OCI-M2 (cell line): ENCODE results near the gene DYNC1LI1.
A peak's percentile ranks its signal among the peaks of the same experiment; 100 is the strongest.

ENCODE experiments used
- DNase-seq: peaks from one replicate; lab custom pipeline; 2025; ENCODE audit not compliant: unreplicated experiment; lab: John Stamatoyannopoulos, UW

The DYNC1LI1 gene

DNA sequence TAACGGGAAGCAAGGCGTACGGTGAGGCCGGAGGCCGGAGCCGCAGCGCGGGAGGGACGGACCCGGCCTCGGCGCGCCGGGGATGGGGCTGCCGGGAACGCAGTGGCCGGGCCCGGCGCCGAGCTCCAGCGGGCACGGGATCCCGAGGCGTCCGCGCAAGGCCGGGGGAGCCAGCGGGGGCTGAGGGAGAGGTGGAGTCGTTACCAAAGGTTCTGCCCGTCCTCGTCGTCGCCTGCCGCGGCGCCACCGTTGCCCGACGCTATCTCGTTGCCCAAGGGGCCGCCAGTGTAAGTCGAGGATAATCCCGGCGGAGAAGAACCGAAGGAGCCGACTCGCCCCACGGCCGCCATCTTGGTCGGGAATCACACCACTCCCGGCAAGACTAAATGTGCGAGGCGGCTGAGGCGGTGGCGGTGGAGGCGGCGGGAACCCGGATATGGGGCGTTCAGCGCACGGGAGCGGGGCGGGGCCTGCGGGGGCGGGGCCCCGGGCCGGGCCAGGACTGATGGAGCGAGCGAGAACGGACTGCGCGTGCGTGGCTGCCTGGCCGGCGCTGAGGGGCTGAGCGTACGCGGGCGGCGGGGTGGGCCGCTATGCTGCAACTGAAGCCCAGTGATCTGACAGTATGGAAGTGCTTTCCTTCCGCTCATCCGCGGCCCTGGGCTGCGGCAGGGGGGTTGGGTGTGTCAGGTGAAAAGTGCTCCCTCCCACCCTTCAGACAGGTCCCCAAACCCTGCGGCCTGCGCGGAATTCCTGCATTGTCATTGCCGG is at the start of gene DYNC1LI1:
Gene DYNC1LI1 (minus strand): TSS at position 438 of the 771 bp plus-strand sequence. CDS start 88 bp downstream, at position 350.
- DNase-seq = peak; percentile 57

DNA sequence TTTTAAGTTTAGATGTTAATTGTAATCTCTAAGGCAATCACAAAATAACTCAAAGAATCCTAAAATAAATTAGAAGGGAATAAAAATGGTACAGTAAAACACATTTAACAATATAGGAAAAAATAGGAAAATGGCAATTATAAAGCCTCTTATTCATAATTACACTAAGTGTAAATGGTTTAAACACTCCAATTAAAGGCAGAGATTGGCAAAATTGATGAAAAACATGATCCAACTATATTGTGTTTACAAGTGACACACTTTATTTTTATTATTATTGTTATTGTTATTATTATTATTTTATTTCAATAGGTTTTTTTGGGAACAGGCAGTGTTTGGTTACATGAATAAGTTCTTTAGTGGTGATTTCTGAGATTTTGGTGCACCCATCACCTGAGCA is 48.7 kb upstream of the DYNC1LI1 start:
- no peak for DNase-seq

DNA sequence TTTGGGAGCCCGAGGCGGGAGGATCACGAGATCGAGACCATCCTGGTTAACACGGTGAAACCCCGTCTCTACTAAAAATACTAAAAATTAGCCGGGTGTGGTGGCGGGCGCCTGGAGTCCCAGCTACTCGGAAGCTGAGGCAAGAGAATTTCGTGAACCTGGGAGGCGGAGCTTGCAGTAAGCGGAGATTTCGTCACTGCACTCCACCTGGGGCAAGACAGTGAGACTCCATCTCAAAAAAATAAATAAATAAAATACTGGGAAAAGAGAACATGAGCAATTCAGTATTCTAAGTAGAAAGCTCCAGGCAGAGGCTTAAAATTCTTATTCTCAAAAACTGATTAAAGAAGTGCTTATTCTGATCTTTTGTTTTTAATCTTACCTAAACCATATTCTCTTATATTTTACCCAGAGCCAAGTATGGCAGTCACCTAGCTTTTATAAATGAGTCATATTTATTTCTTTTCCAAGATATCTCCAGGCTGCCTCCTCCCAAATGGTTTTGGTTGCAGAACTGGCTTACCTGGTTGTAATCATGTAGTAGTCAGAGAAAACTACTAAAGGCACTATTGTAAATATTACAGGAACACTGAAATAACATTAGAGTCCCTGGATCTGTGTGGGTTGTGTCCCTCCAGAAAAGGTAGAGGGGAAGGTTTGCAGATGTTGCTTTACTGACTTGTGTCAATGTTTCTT is 45.8 kb upstream of the DYNC1LI1 start:
- DNase-seq = no peak

DNA sequence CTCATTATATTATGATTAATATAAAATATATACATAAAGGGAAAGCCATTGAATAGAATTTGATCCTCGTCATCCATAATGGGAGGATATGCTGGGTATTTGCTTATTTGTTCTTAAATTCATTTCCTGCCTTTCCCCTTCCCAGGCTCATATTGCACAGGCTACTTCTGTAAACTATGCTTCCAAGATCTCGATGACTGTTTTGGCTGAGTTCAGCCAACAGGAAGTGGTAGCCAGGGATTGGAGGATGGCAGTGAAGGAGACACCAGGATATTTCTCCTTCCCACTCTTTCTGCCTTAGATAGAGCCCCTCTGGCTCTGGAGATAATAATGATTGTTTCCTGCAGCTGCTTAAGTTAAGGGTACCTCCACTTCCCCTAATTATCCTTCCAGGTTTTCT is 44.3 kb upstream of the DYNC1LI1 start:
- DNase-seq = no peak

DNA sequence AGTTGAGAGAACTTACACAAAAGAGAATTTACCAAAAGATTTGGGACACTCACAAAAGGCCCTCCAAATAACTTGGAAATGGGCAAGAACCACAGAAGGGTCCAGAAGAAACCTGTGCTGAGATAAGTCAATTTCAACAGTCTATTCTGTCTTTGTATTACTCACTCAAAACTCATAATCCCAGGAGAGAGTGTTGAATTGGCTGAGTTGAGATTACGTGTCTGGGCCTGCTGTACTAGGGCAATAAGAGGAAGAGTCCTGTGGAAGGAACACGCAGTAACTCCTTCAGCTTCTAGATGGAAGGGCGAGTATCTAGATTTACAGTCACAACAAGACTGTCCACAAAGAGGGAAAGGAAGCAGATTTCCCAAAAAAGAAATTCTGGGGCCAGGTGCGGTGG is 42.5 kb upstream of the DYNC1LI1 start:
- no peak for DNase-seq

DNA sequence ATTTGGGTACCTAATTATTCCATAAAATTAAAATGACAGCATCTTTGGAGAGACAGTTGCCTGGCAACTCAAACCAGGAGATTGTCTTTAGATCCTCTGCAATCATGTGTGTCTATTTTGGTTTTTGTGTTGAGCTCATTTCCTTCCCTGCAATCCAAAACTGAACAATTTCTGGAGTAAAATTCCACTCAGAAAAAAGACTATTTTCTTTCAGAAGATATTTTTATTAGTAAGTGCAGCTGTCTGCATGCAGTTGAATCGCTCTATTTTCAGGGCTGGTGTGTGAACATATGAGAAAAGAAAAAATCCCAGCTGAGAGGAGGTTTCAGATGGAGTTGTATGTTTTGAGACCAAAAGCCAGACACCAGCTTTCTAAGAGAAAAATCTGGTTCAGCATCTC is 41.9 kb upstream of the DYNC1LI1 start:
- no peak for DNase-seq

DNA sequence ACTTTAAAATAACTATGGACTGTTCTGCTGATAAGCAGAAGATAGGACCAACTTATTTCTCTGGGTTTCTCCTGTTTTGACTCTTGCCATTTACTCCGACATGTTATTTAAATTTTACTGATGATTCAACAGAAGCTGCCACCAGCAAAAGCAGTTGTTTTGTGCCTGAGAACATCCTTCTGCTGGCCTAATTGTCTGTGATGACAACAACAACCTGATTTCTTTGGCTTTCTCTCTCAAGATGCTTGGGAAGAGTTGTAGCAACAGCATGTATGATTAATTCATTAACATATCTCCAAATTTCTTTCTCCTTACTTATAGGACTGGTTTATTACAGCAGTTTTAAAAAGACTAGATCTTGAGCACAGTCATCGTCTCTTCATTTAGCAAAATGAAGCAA is 36.9 kb upstream of the DYNC1LI1 start:
- DNase-seq = no peak

DNA sequence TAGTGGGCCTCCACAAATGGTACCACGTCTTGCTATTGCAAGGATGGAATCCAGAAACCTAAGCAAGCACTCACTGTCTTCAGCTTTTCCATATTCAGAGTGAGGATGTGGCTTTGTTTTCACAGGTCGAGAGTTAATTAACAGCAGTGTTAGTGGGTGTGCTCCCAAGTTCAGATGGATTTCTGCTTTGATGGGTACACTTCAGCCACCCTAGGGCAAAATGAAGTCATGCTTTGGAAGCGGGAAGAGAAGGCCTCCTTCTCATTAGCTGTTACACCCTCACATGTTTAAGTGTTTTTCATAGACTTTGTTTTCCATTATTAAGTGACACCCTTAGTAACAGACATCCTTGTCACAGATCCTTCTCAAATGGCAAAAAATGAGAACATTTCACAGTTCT is 36.3 kb upstream of the DYNC1LI1 start:
- no peak for DNase-seq

DNA sequence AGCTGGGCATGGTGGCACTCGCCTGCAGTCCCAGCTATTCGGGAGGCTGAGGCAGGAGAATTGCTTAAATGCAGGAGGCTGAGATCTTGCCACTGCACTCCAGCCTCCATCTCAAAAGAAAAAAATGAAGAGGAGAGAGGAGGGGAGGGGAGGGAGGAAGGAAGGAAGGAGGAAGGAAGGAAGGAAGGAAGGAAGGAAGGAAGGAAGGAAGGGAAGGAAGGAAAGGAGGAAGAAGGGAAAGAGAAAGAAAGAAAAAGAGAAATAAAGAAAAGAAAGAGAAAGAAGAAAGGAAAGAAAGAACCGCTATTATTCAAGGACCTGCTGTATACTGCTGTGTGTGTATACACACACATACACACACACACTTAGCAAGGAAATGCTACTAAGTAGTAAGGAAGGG is 35.6 kb upstream of the DYNC1LI1 start:
- DNase-seq = no peak

DNA sequence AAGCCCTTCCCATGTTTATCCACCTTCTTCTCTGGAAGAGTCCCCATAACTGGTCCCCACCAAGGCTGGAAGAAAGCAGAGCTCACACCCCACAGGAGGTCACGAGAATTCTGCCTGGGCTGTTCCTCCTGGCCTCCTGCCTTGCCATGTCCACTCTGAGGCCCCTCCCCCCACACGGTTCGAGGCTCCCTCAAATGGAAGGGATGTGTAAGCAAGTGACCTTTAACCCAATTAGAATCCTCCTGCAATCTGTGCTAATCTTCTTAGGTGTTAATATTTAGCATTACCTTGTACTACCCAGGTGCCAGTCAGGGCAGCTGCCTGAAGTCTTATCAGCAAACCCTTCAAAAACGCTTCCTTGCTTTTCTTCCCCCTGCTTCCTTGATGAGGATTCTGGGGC is 32.4 kb upstream of the DYNC1LI1 start:
- DNase-seq = no peak

DNA sequence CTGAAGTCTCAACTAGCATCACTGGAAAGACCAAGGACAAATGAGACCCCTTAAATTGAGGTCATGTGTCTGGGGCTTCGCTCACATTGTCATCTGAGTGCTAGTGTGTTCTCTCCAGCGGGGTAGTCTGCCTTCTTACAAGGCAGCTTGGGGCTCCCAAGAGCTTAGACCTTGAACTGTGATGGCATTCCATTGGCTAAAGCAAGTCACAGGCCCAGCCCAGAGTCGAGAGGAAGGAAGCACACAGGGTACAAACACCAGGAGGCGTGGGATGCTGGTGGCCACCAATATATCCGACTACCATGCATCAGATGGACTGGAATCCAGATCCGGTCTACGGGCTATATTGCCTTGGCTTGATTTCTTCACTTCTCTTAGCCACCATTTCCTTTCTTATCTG is 31.5 kb upstream of the DYNC1LI1 start:
- DNase-seq = no peak

DNA sequence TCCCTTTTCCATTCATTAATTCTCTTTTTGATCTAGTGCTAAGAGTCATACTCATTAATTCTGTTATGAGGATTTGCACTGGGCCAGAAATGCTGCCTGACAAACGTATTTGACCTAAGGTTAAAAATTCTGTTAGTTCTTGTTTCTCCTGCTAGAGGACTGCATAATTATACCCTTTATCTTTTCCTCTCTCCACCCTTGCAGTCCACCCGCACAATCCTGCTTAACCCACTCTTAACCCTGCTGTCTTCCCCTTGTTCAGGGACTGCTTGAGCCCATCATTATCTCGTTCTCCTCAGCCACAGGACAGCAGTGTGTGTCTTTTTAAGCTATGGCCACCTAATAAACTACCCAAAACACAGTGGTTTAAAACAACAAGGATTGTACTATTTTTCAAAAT is 31.1 kb upstream of the DYNC1LI1 start:
- DNase-seq = peak; percentile 14

DNA sequence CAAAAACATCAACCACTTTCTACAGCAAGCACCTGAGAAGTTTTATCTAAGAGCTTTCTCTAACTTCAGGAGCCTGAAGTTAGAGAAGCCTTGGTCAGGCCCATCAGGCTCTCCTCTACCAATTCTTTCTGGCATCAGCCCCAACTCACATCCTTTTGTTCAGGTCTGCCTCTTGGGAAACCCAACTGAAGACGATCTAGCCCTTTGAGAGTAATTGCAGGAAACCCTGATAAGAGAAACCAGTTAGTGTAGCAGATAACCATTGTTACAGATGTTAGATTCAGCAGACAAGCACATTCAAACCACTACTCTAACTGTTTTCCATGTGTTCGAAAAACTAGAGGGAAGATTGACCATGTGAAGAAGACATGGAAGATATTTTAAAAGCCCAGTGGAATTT is 27.0 kb upstream of the DYNC1LI1 start:
- DNase-seq = no peak

DNA sequence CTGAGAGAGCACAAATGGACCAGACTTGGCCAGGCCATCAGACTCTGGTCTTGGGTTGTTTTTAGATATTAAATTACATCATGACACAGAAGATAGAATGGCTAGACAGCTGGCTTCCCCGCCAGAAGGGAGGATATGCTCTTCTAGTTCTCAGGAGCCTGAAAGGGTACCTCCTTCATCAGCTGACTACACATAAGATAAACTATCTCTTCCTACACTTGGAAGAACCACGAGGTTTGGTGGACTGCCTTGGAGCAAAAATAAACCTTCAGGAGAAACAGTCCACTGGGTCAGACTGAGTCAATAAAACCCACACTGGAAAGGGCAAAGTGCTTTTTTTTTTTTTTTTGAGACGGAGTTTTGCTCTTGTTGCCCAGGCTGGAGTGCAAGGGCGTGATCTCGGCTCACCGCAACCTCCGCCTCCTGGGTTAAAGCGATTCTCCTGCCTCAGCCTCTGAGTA is 26.3 kb upstream of the DYNC1LI1 start:
- DNase-seq = peak; percentile 28

DNA sequence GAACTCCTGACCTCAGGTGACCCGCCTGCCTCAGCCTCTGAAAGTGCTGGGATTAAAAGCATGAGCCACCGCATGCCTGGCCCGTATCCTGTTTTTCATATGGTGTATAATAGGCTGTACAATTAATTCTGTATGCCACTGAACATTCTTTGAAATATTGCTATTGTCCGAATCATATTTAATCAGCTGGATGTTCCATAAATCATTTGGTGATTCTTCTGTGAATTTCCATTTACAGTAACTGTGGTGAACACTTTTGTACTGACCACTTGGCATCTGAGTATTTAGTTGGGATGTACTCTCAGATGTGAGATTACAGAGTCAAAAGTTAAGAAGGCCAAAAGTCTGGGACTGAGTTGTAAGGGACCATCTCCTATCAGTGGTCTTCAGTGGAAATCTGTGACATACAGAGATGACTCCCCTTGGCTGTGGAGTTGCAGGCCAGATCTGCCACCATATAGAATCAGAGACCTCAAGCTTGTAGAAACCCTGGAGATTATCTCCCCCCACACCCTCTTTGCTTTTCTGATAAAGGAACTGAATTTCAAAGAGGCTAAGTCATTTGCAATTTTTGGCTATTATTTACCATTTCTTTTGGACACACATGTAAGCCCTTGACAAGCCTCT is 25.7 kb upstream of the DYNC1LI1 start:
- DNase-seq = no peak

DNA sequence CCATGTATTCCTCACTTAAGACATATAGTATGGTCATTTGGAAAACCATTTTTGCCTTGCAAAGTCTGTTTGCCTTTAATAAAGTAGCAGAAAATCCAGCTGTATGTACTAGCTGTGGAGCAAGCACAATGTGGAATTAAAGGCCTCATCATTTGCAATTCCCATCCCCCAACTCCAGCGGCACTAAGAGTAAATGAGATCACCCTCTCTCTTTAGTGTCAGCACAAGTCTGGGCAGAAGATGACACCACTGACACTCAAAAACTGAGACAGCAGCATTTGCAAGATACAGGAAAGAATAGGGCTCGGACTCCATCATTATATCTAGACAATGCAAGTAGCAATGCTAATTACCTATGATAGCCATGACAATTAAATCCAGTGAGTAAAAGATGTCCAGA is 24.7 kb upstream of the DYNC1LI1 start:
- DNase-seq = no peak

DNA sequence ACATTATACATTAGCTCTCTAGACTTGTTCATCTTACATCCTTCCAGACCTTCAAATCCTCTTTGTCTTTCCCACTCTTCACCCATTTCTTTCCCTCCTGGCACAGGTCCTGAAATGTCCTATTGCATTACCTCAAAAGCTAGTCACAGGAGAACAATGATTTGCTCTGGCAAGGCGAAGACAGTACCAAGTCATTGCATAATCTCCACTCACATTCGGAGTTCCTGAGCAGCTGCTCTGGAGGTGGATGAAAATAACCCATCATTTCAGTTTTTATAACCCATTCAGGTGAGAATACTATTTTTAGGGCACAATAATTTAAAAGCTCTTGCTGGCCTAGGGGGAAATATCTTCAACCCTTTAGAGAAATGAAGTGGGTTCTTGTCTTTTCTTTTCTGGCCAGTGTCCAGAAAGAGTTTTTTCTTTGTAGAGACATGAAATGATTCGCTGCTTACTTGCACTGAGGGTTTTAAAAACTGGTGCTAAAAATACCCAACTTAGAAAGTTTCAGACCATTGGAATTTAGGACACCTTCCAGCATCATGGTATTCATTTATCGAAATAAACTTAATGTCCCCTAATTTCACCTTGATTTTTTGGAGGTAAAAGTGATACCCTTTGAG is 23.4 kb upstream of the DYNC1LI1 start:
- no peak for DNase-seq

DNA sequence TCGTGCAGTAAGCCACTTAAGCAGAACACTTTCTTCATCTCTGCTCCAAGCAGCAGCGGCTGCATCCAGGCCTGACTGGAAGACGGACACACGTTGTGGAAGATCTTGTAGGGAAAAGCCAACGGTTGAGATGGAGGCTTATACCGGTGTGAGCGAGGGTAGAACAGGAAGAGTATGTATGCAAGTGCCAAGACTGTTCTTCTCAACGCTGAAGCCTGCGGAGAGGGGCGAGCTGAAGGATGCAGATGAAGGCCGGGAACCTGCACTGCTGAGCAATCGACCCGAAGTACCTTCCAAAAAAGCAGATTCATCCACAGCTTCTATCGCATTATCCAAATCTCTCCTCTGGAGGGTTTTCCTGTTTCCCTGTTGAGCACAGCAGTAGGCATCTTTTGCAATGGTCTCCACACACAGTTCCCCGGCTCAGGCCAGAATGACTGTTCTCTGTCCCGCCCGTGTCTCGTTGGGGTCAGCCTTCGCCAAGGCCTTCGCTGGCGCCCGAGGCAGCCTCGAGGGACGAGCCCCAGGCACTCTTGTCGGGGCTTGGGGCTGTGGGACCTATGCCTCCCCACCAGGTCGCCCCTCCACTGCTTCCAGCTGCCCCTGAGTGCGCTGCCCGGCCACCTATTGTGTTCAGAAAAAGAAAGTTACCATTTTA is 22.2 kb upstream of the DYNC1LI1 start:
- no peak for DNase-seq

DNA sequence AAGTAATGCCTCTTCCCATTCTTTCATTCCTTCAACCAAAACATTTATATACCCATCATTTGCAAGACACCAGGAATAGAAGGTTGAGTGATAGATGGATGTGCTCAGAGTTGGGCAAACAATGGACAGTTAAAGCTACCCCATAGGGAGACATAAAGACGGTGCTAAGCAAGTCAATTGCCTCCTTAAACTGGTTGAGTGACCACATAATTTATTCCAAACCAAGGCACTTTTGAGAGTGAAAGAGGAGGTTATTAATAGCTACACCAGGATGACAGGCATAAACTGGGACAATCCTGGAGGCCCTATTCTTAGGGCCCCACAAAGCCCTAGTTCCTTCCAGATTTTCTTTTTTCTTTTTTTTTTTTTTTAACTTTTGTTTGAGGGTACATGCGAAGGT is 21.4 kb upstream of the DYNC1LI1 start:
- DNase-seq = no peak

DNA sequence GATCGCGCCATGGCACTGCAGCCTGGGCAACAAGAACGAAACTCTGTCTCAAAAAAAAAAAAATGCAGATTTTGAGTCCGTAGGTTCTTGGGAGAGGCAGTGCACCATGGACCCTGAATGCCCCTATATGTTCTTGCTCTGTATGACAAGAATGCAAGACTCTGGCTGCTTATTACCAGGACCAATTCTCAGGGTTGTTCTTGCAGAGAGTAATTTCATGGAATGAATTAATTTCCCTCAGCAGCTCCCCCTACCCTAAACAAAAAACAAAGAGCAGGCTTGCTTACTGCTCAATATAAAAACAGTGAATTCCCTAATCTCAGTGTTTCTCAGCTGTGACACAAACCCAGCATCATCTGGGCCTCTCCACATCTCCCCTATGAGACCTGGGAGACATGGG is 20.5 kb upstream of the DYNC1LI1 start:
- no peak for DNase-seq

DNA sequence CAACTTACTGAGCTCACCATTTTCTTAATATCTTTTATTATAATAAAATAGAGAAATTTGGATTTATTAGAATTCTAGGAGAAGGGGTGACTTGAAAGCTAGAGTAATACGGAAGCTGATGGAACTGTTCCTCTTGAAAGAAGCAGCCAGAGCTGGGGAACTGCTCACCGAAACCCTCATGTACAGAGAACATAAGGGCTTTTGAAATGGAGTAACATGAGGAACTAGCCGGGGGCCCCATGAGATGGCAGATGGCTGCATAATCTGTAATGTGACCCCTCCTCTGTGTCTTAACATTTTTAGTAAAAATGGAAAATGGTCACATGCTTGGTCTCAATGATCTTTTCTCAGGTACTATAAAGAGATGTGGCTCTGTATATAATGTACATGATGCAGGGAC is 15.7 kb upstream of the DYNC1LI1 start:
- no peak for DNase-seq
